Spinal cord (tissue), 4 donors: ENCODE measurements around the gene PLEKHA3. TPM values are rescaled to one million over a fixed set of nuclear protein-coding genes. Genes with fewer than 3 reads are reported as not detected.

Experiments used
- polyA plus RNA-seq, 2 donors: library from polyadenylated mRNA; unstranded; fragments of 120-200 nt; gene quantifications; one replicate each; pipeline ENCODE4 v1.2.1, GENCODE V29; 2013; ENCODE audit not compliant: insufficient read length in 2 of 2
- total RNA-seq, 2 donors: library from RNA; depleted of rRNA in 1 of 2; stranded (reverse); fragments of 120-200 nt in 1 of 2; fragments of >200 nt in 1 of 2; gene quantifications; one replicate each; pipeline versions ENCODE4 v1.2.3 to v1.2.4, GENCODE V29; 2013 to 2014

The PLEKHA3 gene
- total and polyA plus RNA-seq, 4 donors = 13.3 to 34.3 (median 25.0) TPM

Other genes with a start within 250 kb of the PLEKHA3 start
- 10 to 100 TPM; 72.3 to 75.8 TPM for gene PRKRA, start 29.3 kb upstream of the PLEKHA3 start, total RNA-seq
- 10 to 100 TPM; 92.5 to 92.7 TPM for gene PRKRA, start 29.3 kb upstream of the PLEKHA3 start, polyA plus RNA-seq
- gene PJVK, start 29.1 kb upstream of the PLEKHA3 start, total RNA-seq = 1 to 10 TPM; 4.7 to 7.9 TPM
- 10 to 100 TPM in 1 of 2 donors, 1 to 10 TPM in 1; 6.5 to 11.6 TPM for gene PJVK, start 29.1 kb upstream of the PLEKHA3 start, polyA plus RNA-seq
- 10 to 100 TPM; 44.4 to 59.1 TPM for gene FKBP7, start 1.9 kb upstream of the PLEKHA3 start, total RNA-seq
- gene FKBP7, start 1.9 kb upstream of the PLEKHA3 start, polyA plus RNA-seq = 10 to 100 TPM; 16.7 to 20.1 TPM